Breast epithelium (tissue), 4 donors: ENCODE measurements around the gene PDZD2. TPM values are rescaled to one million over a fixed set of nuclear protein-coding genes. Genes with fewer than 3 reads are reported as not detected.

Source experiments
- DNase-seq, 2 donors: peaks; one replicate each; pipeline ENCODE4 v3.0.0-alpha.2; 2019; ENCODE audit warnings: low spot score in 2 of 2
- H3K27ac ChIP-seq, 2 donors: fragments of 200-600 bp; sonication (generic) in 1 of 2; one replicate each; pipeline ENCODE4 v1.5.1; 2016 to 2019; ENCODE audit warnings: mild to moderate bottlenecking in 1 of 2
- H3K27me3 ChIP-seq, 2 donors: fragments of 200-600 bp; sonication (generic) in 1 of 2; one replicate each; pipeline versions ENCODE4 v1.5.1 to v1.6.0; 2017 to 2019; ENCODE audit warnings: control low read depth in 1 of 2, mild to moderate bottlenecking in 1 of 2
- H3K36me3 ChIP-seq: fragments of 200-600 bp; one replicate; pipeline ENCODE4 v1.5.1; 2019
- H3K4me1 ChIP-seq, 2 donors: fragments of 200-600 bp; sonication (generic); one replicate each; pipeline ENCODE4 v1.5.1; 2016 to 2019; ENCODE audit warnings: control low read depth in 1 of 2
- H3K4me3 ChIP-seq, 3 donors: fragments of 200-600 bp; sonication (generic); 1 replicate in 2 of 3; 2 replicates in 1 of 3; pipeline ENCODE4 v1.5.1; 2016 to 2019; ENCODE audit warnings: mild to moderate bottlenecking in 3 of 3, moderate library complexity in 2 of 3
- H3K9me3 ChIP-seq, 2 donors: fragments of 200-600 bp; sonication (generic) in 1 of 2; one replicate each; pipeline ENCODE4 v1.5.1; 2016 to 2019; ENCODE audit warnings: control low read depth in 1 of 2
- POLR2A ChIP-seq: fragments of 450-650 bp; IDR thresholded peaks from one replicate; pipeline ENCODE4 v1.6.1; 2016; ENCODE audit warnings: antibody characterized with exemption, mild to moderate bottlenecking, moderate library complexity
- POLR2AphosphoS5 ChIP-seq, 3 donors: sonication (generic); formaldehyde crosslinking; IDR thresholded peaks; one replicate each; pipeline ENCODE4 v1.6.1; 2017; ENCODE audit warnings: antibody characterized with exemption in 3 of 3
- intact Hi-C: fragments of 100-400 bp; cut with DNase I; formaldehyde crosslinking; loops from one replicate; pipeline ENCODE4 v1.15.1; 2023; ENCODE audit warnings: low total_unique reads
- total RNA-seq, 3 donors: library from RNA; depleted of rRNA; stranded (reverse); fragments of >200 nt; gene quantifications; one replicate each; pipeline ENCODE4 v1.1.0, GENCODE V29; 2016
- TF ChIP-seq, protein P1 (sequence below), 3 donors: fragments of 450-650 bp; IDR thresholded peaks; one replicate each; pipeline ENCODE4 v1.5.1; 2016 to 2017; ENCODE audit warnings: antibody characterized with exemption in 3 of 3, mild to moderate bottlenecking in 3 of 3, moderate library complexity in 3 of 3

The PDZD2 gene
- total RNA-seq, 3 donors from 2014 or later, result 16.8 to 23.3 (median 17.7) TPM

DNA sequence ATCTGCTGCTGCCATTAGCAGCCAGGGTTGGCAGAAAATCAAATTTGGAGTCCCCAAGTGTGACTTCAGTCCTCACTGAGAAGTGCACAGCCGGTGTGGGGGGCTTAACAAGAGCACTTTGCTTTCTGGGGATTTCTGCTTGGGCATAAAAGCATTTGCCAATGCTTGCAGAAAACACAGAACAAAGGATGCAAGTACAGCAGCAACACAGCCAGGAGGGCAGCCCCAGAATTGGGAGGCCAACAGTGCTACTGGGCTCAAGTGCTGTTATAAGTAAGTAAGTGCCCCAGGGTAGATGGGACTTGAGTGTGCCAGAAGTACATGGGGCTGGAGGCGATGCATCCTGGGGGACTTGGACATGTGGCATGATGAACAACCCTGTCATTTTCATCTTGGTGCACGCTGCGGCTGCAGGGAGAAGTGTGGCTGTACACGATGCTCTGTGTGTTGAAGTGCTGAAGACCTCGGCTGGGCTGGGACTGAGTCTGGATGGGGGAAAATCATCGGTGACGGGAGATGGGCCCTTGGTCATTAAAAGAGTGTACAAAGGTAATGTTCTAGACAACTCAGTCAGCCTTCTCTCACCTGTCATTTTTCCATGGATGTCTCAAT lies 461.9 kb downstream of the PDZD2 start:
- Histone ChIP-seq H3K27ac (no peak overlapping the region), H3K4me1 (no peaks in the 10 kb centered on the region), H3K4me3 (no peak overlapping the region), H3K27me3 (no peaks in the 10 kb centered on the region), H3K36me3 (peaks cover 9% of the 10 kb centered on the region), H3K9me3 (no peaks in the 10 kb centered on the region)
- TF ChIP-seq, protein P1, sequence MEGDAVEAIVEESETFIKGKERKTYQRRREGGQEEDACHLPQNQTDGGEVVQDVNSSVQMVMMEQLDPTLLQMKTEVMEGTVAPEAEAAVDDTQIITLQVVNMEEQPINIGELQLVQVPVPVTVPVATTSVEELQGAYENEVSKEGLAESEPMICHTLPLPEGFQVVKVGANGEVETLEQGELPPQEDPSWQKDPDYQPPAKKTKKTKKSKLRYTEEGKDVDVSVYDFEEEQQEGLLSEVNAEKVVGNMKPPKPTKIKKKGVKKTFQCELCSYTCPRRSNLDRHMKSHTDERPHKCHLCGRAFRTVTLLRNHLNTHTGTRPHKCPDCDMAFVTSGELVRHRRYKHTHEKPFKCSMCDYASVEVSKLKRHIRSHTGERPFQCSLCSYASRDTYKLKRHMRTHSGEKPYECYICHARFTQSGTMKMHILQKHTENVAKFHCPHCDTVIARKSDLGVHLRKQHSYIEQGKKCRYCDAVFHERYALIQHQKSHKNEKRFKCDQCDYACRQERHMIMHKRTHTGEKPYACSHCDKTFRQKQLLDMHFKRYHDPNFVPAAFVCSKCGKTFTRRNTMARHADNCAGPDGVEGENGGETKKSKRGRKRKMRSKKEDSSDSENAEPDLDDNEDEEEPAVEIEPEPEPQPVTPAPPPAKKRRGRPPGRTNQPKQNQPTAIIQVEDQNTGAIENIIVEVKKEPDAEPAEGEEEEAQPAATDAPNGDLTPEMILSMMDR (IDR thresholded peaks at IDR 0.05), result no peak
- intact Hi-C loops, result no loop called here
- DNase-seq, result no peak

DNA sequence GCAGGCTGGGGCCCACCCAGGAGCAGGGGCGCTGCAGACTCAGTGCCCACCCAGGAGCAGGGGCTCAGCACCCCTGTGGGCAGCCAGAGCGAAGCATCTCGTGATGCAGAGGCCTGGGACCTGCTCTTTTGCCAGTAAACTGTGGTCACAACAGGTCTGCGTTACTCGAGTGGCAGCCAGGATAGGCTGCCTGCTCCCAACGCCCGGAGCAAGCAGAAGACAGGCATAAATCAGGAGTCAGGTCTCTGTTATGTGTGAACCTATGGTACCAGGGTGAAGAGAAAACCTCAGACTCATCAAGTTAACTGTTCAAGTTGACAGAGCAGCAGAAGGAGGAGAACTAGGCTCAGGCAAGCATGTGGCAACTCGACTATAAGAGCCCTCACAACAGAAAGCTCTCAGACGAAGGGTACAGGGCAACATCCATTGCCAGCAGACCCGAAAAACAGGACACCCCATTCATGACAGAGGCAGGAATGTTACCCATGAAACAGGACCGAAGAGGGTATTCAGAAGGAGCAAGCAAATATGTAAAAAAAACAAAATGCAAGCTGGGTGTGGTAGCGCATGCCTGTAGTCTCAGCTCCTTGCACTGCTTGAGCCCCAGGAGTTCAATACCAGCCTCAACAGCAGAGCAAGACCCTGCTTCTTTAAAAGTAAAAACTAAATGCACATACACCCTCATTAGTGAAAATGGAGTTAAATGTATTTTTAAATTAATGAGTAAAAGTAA lies 463.5 kb downstream of the PDZD2 start:
- TF ChIP-seq POLR2AphosphoS5 (IDR thresholded peaks at IDR 0.05), result no peak
- TF ChIP-seq, protein P1 (IDR thresholded peaks at IDR 0.05), result no peak
- TF ChIP-seq POLR2A, result no peak
- DNase-seq, result no peak
- Histone ChIP-seq H3K27me3 (no peaks in the 10 kb centered on the region), H3K4me3 (no peak overlapping the region), H3K36me3 (peaks cover 9% of the 10 kb centered on the region), H3K9me3 (no peaks in the 10 kb centered on the region), H3K4me1 (no peaks in the 10 kb centered on the region), H3K27ac (no peak overlapping the region)
- intact Hi-C loops, result no loop called here

DNA sequence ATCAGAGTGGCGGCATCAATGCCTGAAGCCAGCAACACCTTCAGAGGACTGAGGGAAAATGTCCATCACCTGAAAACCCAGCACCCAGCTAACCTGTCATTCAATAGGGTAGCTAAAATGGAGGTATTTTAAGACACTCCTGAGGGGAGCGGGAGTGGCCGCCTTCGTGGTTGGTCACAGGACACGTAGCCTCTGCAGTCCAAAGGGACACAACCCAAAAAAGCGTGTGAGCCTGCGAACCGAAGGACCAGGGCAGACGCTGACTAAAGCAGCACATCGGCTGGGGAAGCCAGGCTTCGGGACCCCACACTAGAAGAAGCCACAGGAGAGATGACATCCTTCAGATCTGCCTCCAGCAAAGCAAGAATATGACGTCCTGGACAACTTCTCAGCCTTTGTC lies 464.6 kb downstream of the PDZD2 start:
- Histone ChIP-seq H3K27me3 (no peaks in the 10 kb centered on the region), H3K4me3 (no peak overlapping the region), H3K27ac (no peak overlapping the region), H3K36me3 (peaks cover 9% of the 10 kb centered on the region), H3K9me3 (no peaks in the 10 kb centered on the region), H3K4me1 (no peaks in the 10 kb centered on the region)
- intact Hi-C loops, result no loop called here
- DNase-seq, result no peak
- TF ChIP-seq POLR2AphosphoS5 (IDR thresholded peaks at IDR 0.05), result no peak
- TF ChIP-seq, protein P1 (IDR thresholded peaks at IDR 0.05), result no peak
- no peak for TF ChIP-seq POLR2A

DNA sequence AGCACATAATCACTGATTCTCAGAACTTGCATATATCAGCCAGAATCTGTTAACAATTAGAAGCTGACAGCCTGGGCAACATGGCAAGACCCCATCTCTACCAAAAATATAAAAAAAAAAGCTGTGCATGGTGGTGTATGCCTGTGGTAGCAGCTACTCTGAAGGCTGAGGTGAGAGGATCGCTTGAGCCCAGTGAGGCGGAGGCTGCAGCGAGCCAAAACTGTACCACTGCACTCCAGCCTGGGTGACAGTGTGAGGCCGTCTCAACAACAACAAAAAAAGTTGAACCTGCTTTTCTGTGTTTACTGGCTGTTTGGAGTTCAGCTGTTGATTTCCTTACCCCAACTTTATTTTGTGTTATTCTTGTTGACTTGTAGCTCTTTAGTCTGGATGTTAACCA lies 468.4 kb downstream of the PDZD2 start:
- Histone ChIP-seq H3K36me3 (peaks cover 9% of the 10 kb centered on the region), H3K4me3 (no peak overlapping the region), H3K9me3 (no peaks in the 10 kb centered on the region), H3K27me3 (no peaks in the 10 kb centered on the region), H3K27ac (no peak overlapping the region), H3K4me1 (no peaks in the 10 kb centered on the region)
- intact Hi-C loops, result no loop called here
- TF ChIP-seq POLR2A (no peak), POLR2AphosphoS5 (IDR thresholded peaks at IDR 0.05) (no peak)
- no peak for DNase-seq

DNA sequence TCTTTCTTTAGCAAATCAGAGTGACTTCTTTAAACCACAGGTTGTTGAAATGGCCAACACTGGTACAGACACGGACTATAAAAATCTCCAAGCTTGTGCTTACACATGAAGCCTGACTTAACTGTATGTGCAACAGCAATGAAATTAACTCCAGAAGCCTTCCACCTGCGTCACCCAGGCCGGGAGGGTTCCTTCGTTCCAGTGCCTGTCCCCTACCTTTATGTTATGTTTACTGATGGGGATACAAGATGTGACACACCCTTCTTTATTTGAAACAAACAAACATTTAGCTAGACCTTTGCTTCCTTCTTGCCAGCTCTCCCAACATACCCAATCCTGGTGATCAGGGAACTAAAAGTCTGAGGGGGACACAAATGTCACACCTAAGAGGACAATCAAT lies 469.2 kb downstream of the PDZD2 start:
- Histone ChIP-seq H3K4me3 (no peak overlapping the region), H3K36me3 (peaks cover 8% of the 10 kb centered on the region)

More for the DNA sequence above, 469.2 kb downstream of the PDZD2 start:
- Histone ChIP-seq H3K9me3 (no peaks in the 10 kb centered on the region), H3K27ac (no peak overlapping the region), H3K4me1 (no peaks in the 10 kb centered on the region), H3K27me3 (no peaks in the 10 kb centered on the region)
- intact Hi-C loops, result no loop called here
- DNase-seq, result no peak
- no peak for TF ChIP-seq POLR2AphosphoS5 (IDR thresholded peaks at IDR 0.05)
- TF ChIP-seq, protein P1 (IDR thresholded peaks at IDR 0.05), result no peak
- TF ChIP-seq POLR2A, result no peak
